MM.1S (cell line): ENCODE data around the gene IGSF8.

Source experiments
- DNase-seq: peaks from one replicate; pipeline ENCODE4 v3.0.0-alpha.2; 2015
- H2AFZ ChIP-seq: fragments of 300-600 bp; sonication (generic); 2 replicates; pipeline ENCODE4 v1.6.0; 2016; ENCODE audit warnings: antibody characterized with exemption, low read length
- H3F3A ChIP-seq: fragments of 300-600 bp; sonication (generic); 2 replicates; pipeline ENCODE4 v1.6.1; 2016; ENCODE audit warnings: mild to moderate bottlenecking, antibody characterized with exemption, low read length, moderate library complexity, mixed read lengths; ENCODE audit not compliant: insufficient read depth
- H3K27ac ChIP-seq: fragments of 300-600 bp; sonication (generic); 2 replicates; pipeline ENCODE4 v1.5.1; 2016; ENCODE audit warnings: mild to moderate bottlenecking, low read length
- H3K27me3 ChIP-seq: fragments of 300-600 bp; sonication (generic); replicated peaks from 2 replicates; pipeline ENCODE4 v1.6.0; 2016; ENCODE audit warnings: low read length; ENCODE audit not compliant: insufficient read depth
- H3K36me3 ChIP-seq: fragments of 300-600 bp; sonication (generic); replicated peaks from 2 replicates; pipeline ENCODE4 v1.6.1; 2016; ENCODE audit warnings: mild to moderate bottlenecking, low read length, mixed read lengths; ENCODE audit not compliant: insufficient read depth
- H3K4me1 ChIP-seq: fragments of 300-600 bp; sonication (generic); 2 replicates; pipeline ENCODE4 v1.6.1; 2016; ENCODE audit warnings: low read length, mixed read lengths
- H3K4me2 ChIP-seq: fragments of 300-600 bp; sonication (generic); 2 replicates; pipeline ENCODE4 v1.6.0; 2016; ENCODE audit warnings: low read depth, low read length
- H3K4me3 ChIP-seq: fragments of 300-600 bp; sonication (generic); 2 replicates; pipeline ENCODE4 v1.5.1; 2016; ENCODE audit warnings: low read length, mixed read lengths
- H3K79me2 ChIP-seq: fragments of 300-600 bp; sonication (generic); 2 replicates; pipeline ENCODE4 v1.6.1; 2016; ENCODE audit warnings: mixed run types, low read length, mixed read lengths
- H3K9ac ChIP-seq: fragments of 300-600 bp; sonication (generic); 2 replicates; pipeline ENCODE4 v1.6.1; 2016; ENCODE audit warnings: low read length, mixed read lengths
- H3K9me2 ChIP-seq: fragments of 300-600 bp; sonication (generic); replicated peaks from 2 replicates; pipeline ENCODE4 v1.6.1; 2016; ENCODE audit warnings: mild to moderate bottlenecking, low read length, mixed read lengths; ENCODE audit not compliant: insufficient read depth
- H3K9me3 ChIP-seq: fragments of 300-600 bp; sonication (generic); replicated peaks from 2 replicates; pipeline ENCODE4 v1.6.1; 2016; ENCODE audit warnings: mild to moderate bottlenecking, low read length, mixed read lengths; ENCODE audit not compliant: insufficient read depth
- H4K20me1 ChIP-seq: fragments of 300-600 bp; sonication (generic); 2 replicates; pipeline ENCODE4 v1.6.1; 2016; ENCODE audit warnings: mild to moderate bottlenecking, low read length, moderate library complexity, mixed read lengths; ENCODE audit not compliant: insufficient read depth
- CTCF ChIP-seq: fragments of 300-600 bp; sonication (generic); IDR thresholded peaks from 2 replicates; pipeline ENCODE4 v1.5.1; 2016; ENCODE audit warnings: antibody characterized with exemption, low read length, mixed read lengths
- EZH2 ChIP-seq: fragments of 300-600 bp; sonication (generic); optimal IDR thresholded peaks from 2 replicates; pipeline ENCODE3; 2017; ENCODE audit warnings: low read depth, mild to moderate bottlenecking, antibody characterized with exemption, low read length, mixed read lengths
- EZH2phosphoT487 ChIP-seq: fragments of 300-600 bp; sonication (generic); IDR thresholded peaks from 2 replicates; pipeline ENCODE4 v1.6.1; 2018; ENCODE audit warnings: antibody characterized with exemption, low read length

IGSF8 gene

GRCh38 chr1:160122978-160123495 lies 24.6 kb upstream of the IGSF8 start:
- H3K9me2 ChIP-seq, result no peaks in the 10 kb centered on the region
- no peak for DNase-seq
- no peaks in the 10 kb centered on the region for H4K20me1 ChIP-seq
- no peak overlapping the region for H3K9ac ChIP-seq
- H3K4me3 ChIP-seq, result no peak overlapping the region
- no peaks in the 10 kb centered on the region for H3K79me2 ChIP-seq
- no peak overlapping the region for H3K27ac ChIP-seq
- H2AFZ ChIP-seq, result no peak overlapping the region
- H3K36me3 ChIP-seq, result no peaks in the 10 kb centered on the region
- H3K27me3 ChIP-seq, result no peaks in the 10 kb centered on the region
- no peak overlapping the region for H3K4me2 ChIP-seq
- TF ChIP-seq EZH2 (no peak), CTCF (no peak), EZH2phosphoT487 (no peak)
- no peaks in the 10 kb centered on the region for H3F3A ChIP-seq
- no peaks in the 10 kb centered on the region for H3K9me3 ChIP-seq
- H3K4me1 ChIP-seq, result no peaks in the 10 kb centered on the region

- no peak overlapping the region for H2AFZ ChIP-seq
- H3K27me3 ChIP-seq, result peaks cover 7% of the 10 kb centered on the region; the same call in 1 of the 2 replicates
- no peaks in the 10 kb centered on the region for H3K9me3 ChIP-seq
- H3K36me3 ChIP-seq, result no peaks in the 10 kb centered on the region
- no peak for TF ChIP-seq EZH2phosphoT487
- TF ChIP-seq CTCF, result no peak
- no peak for TF ChIP-seq EZH2
- DNase-seq, result no peak
- no peaks in the 10 kb centered on the region for H3F3A ChIP-seq
- H4K20me1 ChIP-seq, result no peaks in the 10 kb centered on the region
- H3K79me2 ChIP-seq, result no peaks in the 10 kb centered on the region
- no peak overlapping the region for H3K9ac ChIP-seq
- no peaks in the 10 kb centered on the region for H3K9me2 ChIP-seq
- H3K4me2 ChIP-seq, result no peak overlapping the region
- H3K27ac ChIP-seq, result no peak overlapping the region
- H3K4me1 ChIP-seq, result no peaks in the 10 kb centered on the region
- no peak overlapping the region for H3K4me3 ChIP-seq
Observed at GRCh38 chr1:160121388-160121787, 23.0 kb upstream of the IGSF8 start.

GRCh38 chr1:160120797-160121196 lies 22.4 kb upstream of the IGSF8 start:
- Histone ChIP-seq H3K9me3 (no peaks in the 10 kb centered on the region), H3K4me2 (no peak overlapping the region), H3K4me3 (no peak overlapping the region), H2AFZ (no peak overlapping the region), H3K9me2 (no peaks in the 10 kb centered on the region), H3K4me1 (no peaks in the 10 kb centered on the region), H3K27ac (no peak overlapping the region), H3F3A (no peaks in the 10 kb centered on the region), H3K27me3 (peaks cover 7% of the 10 kb centered on the region; the same call in 1 of the 2 replicates), H4K20me1 (no peaks in the 10 kb centered on the region), H3K36me3 (no peaks in the 10 kb centered on the region), H3K9ac (no peak overlapping the region), H3K79me2 (no peaks in the 10 kb centered on the region)
- DNase-seq, result no peak
- TF ChIP-seq CTCF (no peak), EZH2 (no peak), EZH2phosphoT487 (no peak)
